ENCODE data around the gene MAN2A2. TPM values are rescaled to one million over a fixed set of nuclear protein-coding genes. Genes with fewer than 3 reads are reported as not detected.
A peak's percentile ranks its signal among the peaks of the same experiment; 100 is the strongest.
"Not testable (repeated sequence)": the region's sequence is repeated elsewhere in the genome, so short reads cannot be mapped to it uniquely, and the experiment has no call there.

Gene MAN2A2
- polyA plus RNA-seq, 2 donors: 15.8 to 22.1 TPM

GRCh38 chr15:90870354-90871138, 32.6 kb upstream of the MAN2A2 start:
- H3K36me3 ChIP-seq (ENCODE audit: control insufficient read depth in 2 of 2, insufficient read depth in 2 of 2, low read length in 1 of 2): peaks cover 0 to 2% of the 10 kb centered on the region in 2 donors
- H3K9me3 ChIP-seq (ENCODE audit: control insufficient read depth in 2 of 2, insufficient read depth in 1 of 2, low read depth in 1 of 2, low read length in 1 of 2): no peaks in the 10 kb centered on the region
- H3K4me1 ChIP-seq (ENCODE audit: control insufficient read depth in 2 of 2, insufficient read depth in 2 of 2, low read length in 1 of 2): peaks cover 14 to 23% of the 10 kb centered on the region in 2 donors
- no peaks in the 10 kb centered on the region for H3K27me3 ChIP-seq (ENCODE audit: control insufficient read depth in 1 of 2, insufficient read depth in 2 of 2, low read length in 2 of 2)
- H3K4me3 ChIP-seq (ENCODE audit: low read depth in 1 of 2, low read length in 2 of 2): peak overlapping the region; percentile 74 to 81
- peak overlapping the region; percentile 87 to 89 for H3K27ac ChIP-seq (ENCODE audit: low read depth in 2 of 2, low read length in 1 of 2)
- WGBS, 2 donors: 24 to 32% methylated on average over 19 of the region's 19 CpGs

GRCh38 chr15:90871139-90871715, 31.9 kb upstream of the MAN2A2 start:
- peak overlapping the region; percentile 87 to 89 for H3K27ac ChIP-seq (ENCODE audit: low read depth in 2 of 2, low read length in 1 of 2)
- H3K36me3 ChIP-seq (ENCODE audit: control insufficient read depth in 2 of 2, insufficient read depth in 2 of 2, low read length in 1 of 2): peaks cover 0 to 6% of the 10 kb centered on the region in 2 donors
- H3K9me3 ChIP-seq (ENCODE audit: control insufficient read depth in 2 of 2, insufficient read depth in 1 of 2, low read depth in 1 of 2, low read length in 1 of 2): no peaks in the 10 kb centered on the region
- H3K4me1 ChIP-seq (ENCODE audit: control insufficient read depth in 2 of 2, insufficient read depth in 2 of 2, low read length in 1 of 2): peaks cover 12 to 23% of the 10 kb centered on the region in 2 donors
- peak overlapping the region; percentile 74 to 81 for H3K4me3 ChIP-seq (ENCODE audit: low read depth in 1 of 2, low read length in 2 of 2)
- WGBS, 2 donors: 0 to 1% methylated on average over 35 to 71 of the region's 71 CpGs
- H3K27me3 ChIP-seq (ENCODE audit: control insufficient read depth in 1 of 2, insufficient read depth in 2 of 2, low read length in 2 of 2): no peaks in the 10 kb centered on the region

GRCh38 chr15:90871716-90872485, 31.2 kb upstream of the MAN2A2 start:
- Histone ChIP-seq H3K4me1 (ENCODE audit: control insufficient read depth in 2 of 2, insufficient read depth in 2 of 2, low read length in 1 of 2) (peaks cover 11 to 23% of the 10 kb centered on the region in 2 donors), H3K9me3 (ENCODE audit: control insufficient read depth in 2 of 2, insufficient read depth in 1 of 2, low read depth in 1 of 2, low read length in 1 of 2) (no peaks in the 10 kb centered on the region)
- WGBS, 2 donors: 1% methylated on average over 24 to 77 of the region's 77 CpGs

GRCh38 chr15:90872486-90873184, 30.5 kb upstream of the MAN2A2 start:
- Histone ChIP-seq H3K9me3 (ENCODE audit: control insufficient read depth in 2 of 2, insufficient read depth in 1 of 2, low read depth in 1 of 2, low read length in 1 of 2) (no peaks in the 10 kb centered on the region), H3K27ac (ENCODE audit: low read depth in 2 of 2, low read length in 1 of 2) (peak overlapping the region; percentile 87 to 89), H3K36me3 (ENCODE audit: control insufficient read depth in 2 of 2, insufficient read depth in 2 of 2, low read length in 1 of 2) (peaks cover 0 to 20% of the 10 kb centered on the region in 2 donors), H3K4me1 (ENCODE audit: control insufficient read depth in 2 of 2, insufficient read depth in 2 of 2, low read length in 1 of 2) (peaks cover 11 to 23% of the 10 kb centered on the region in 2 donors), H3K27me3 (ENCODE audit: control insufficient read depth in 1 of 2, insufficient read depth in 2 of 2, low read length in 2 of 2) (no peaks in the 10 kb centered on the region), H3K4me3 (ENCODE audit: low read depth in 1 of 2, low read length in 2 of 2) (peak overlapping the region; percentile 74 to 81)
- WGBS, 2 donors: 27 to 30% methylated on average over 12 of the region's 12 CpGs

More at GRCh38 chr15:90871716-90872485, 31.2 kb upstream of the MAN2A2 start:
- Histone ChIP-seq H3K27me3 (ENCODE audit: control insufficient read depth in 1 of 2, insufficient read depth in 2 of 2, low read length in 2 of 2) (no peaks in the 10 kb centered on the region), H3K4me3 (ENCODE audit: low read depth in 1 of 2, low read length in 2 of 2) (peak overlapping the region; percentile 74 to 81), H3K27ac (ENCODE audit: low read depth in 2 of 2, low read length in 1 of 2) (peak overlapping the region; percentile 87 to 89), H3K36me3 (ENCODE audit: control insufficient read depth in 2 of 2, insufficient read depth in 2 of 2, low read length in 1 of 2) (peaks cover 0 to 13% of the 10 kb centered on the region in 2 donors)

- Histone ChIP-seq H3K27ac (ENCODE audit: low read depth in 2 of 2, low read length in 1 of 2) (peak overlapping the region in 1 of 2 donors; percentile 16), H3K4me3 (ENCODE audit: low read depth in 1 of 2, low read length in 2 of 2) (peak overlapping the region in 1 of 2 donors; percentile 1), H3K9me3 (ENCODE audit: control insufficient read depth in 2 of 2, insufficient read depth in 1 of 2, low read depth in 1 of 2, low read length in 1 of 2) (no peaks in the 10 kb centered on the region), H3K36me3 (ENCODE audit: control insufficient read depth in 2 of 2, insufficient read depth in 2 of 2, low read length in 1 of 2) (peaks cover 0 to 27% of the 10 kb centered on the region in 2 donors), H3K4me1 (ENCODE audit: control insufficient read depth in 2 of 2, insufficient read depth in 2 of 2, low read length in 1 of 2) (peaks cover 11 to 19% of the 10 kb centered on the region in 2 donors), H3K27me3 (ENCODE audit: control insufficient read depth in 1 of 2, insufficient read depth in 2 of 2, low read length in 2 of 2) (no peaks in the 10 kb centered on the region)
- 65 to 82% methylated on average over 6 of the region's 6 CpGs for WGBS, 2 donors
These were observed 29.6 kb upstream of the MAN2A2 start for GRCh38 chr15:90873488-90873997.

- Histone ChIP-seq H3K4me1 (ENCODE audit: control insufficient read depth in 2 of 2, insufficient read depth in 2 of 2, low read length in 1 of 2) (peaks cover 11 to 16% of the 10 kb centered on the region in 2 donors), H3K9me3 (ENCODE audit: control insufficient read depth in 2 of 2, insufficient read depth in 1 of 2, low read depth in 1 of 2, low read length in 1 of 2) (no peaks in the 10 kb centered on the region), H3K36me3 (ENCODE audit: control insufficient read depth in 2 of 2, insufficient read depth in 2 of 2, low read length in 1 of 2) (peaks cover 0 to 33% of the 10 kb centered on the region in 2 donors), H3K4me3 (ENCODE audit: low read depth in 1 of 2, low read length in 2 of 2) (no peak overlapping the region), H3K27ac (ENCODE audit: low read depth in 2 of 2, low read length in 1 of 2) (peak overlapping the region in 1 of 2 donors; percentile 16), H3K27me3 (ENCODE audit: control insufficient read depth in 1 of 2, insufficient read depth in 2 of 2, low read length in 2 of 2) (no peaks in the 10 kb centered on the region)
- 46 to 49% methylated on average over 15 of the region's 15 CpGs for WGBS, 2 donors
These were observed 29.0 kb upstream of the MAN2A2 start for GRCh38 chr15:90873998-90874605.

- WGBS, 2 donors: 89 to 95% methylated on average over 9 of the region's 9 CpGs
- H3K9me3 ChIP-seq (ENCODE audit: control insufficient read depth in 2 of 2, insufficient read depth in 1 of 2, low read depth in 1 of 2, low read length in 1 of 2); H3K4me3 ChIP-seq (ENCODE audit: low read depth in 1 of 2, low read length in 2 of 2); H3K27ac ChIP-seq (ENCODE audit: low read depth in 2 of 2, low read length in 1 of 2); H3K27me3 ChIP-seq (ENCODE audit: control insufficient read depth in 1 of 2, insufficient read depth in 2 of 2, low read length in 2 of 2): not testable (repeated sequence)
- Histone ChIP-seq H3K4me1 (ENCODE audit: control insufficient read depth in 2 of 2, insufficient read depth in 2 of 2, low read length in 1 of 2) (peaks cover 9 to 12% of the 10 kb centered on the region in 2 donors), H3K36me3 (ENCODE audit: control insufficient read depth in 2 of 2, insufficient read depth in 2 of 2, low read length in 1 of 2) (peaks cover 6 to 42% of the 10 kb centered on the region in 2 donors)
These were observed 28.1 kb upstream of the MAN2A2 start for GRCh38 chr15:90874986-90875385.

- Histone ChIP-seq H3K36me3 (ENCODE audit: control insufficient read depth in 2 of 2, insufficient read depth in 2 of 2, low read length in 1 of 2) (peaks cover 8 to 48% of the 10 kb centered on the region in 2 donors), H3K4me1 (ENCODE audit: control insufficient read depth in 2 of 2, insufficient read depth in 2 of 2, low read length in 1 of 2) (peaks cover 9 to 12% of the 10 kb centered on the region in 2 donors), H3K4me3 (ENCODE audit: low read depth in 1 of 2, low read length in 2 of 2) (no peak overlapping the region), H3K27me3 (ENCODE audit: control insufficient read depth in 1 of 2, insufficient read depth in 2 of 2, low read length in 2 of 2) (no peaks in the 10 kb centered on the region), H3K27ac (ENCODE audit: low read depth in 2 of 2, low read length in 1 of 2) (no peak overlapping the region), H3K9me3 (ENCODE audit: control insufficient read depth in 2 of 2, insufficient read depth in 1 of 2, low read depth in 1 of 2, low read length in 1 of 2) (no peaks in the 10 kb centered on the region)
- WGBS, 2 donors: 92 to 93% methylated on average over 12 of the region's 12 CpGs
These were observed 27.5 kb upstream of the MAN2A2 start for GRCh38 chr15:90875549-90875981.

Measured in esophagus (tissue), 2 donors.